K562 (cell line): Measurements from ENCODE around the gene EDARADD. TPM values are rescaled to one million over a fixed set of nuclear protein-coding genes. Genes with fewer than 3 reads are reported as not detected.

ENCODE experiments used
- E2F3 ChIP-seq: fragments of 250-450 bp; sonication (Bioruptor Pico); IDR thresholded peaks from 2 replicates; pipeline ENCODE4 v1.4.0; 2020; ENCODE audit warnings: mild to moderate bottlenecking
- FOXJ2 ChIP-seq: fragments of 200-800 bp; sonication (Bioruptor generic); IDR thresholded peaks from 2 replicates; pipeline ENCODE4 v1.6.1; 2016; ENCODE audit warnings: missing genetic modification characterization, missing compliant biosample characterization
- HDAC2 ChIP-seq: fragments of 450-650 bp; IDR thresholded peaks from 2 replicates; pipeline ENCODE4 v1.6.1; 2016; ENCODE audit warnings: mild to moderate bottlenecking
- HNRNPLL ChIP-seq: fragments of 200-400 bp; formaldehyde crosslinking; IDR thresholded peaks from 2 replicates; pipeline ENCODE4 v1.6.1; 2017; ENCODE audit warnings: low read length, low read depth, mild to moderate bottlenecking; ENCODE audit not compliant: poor library complexity, severe bottlenecking
- MEF2D ChIP-seq: conservative IDR thresholded peaks from 2 replicates; pipeline ENCODE4 v1.6.1; 2016; ENCODE audit warnings: low read depth, missing genetic modification characterization, missing compliant biosample characterization
- POLR2A ChIP-seq: fragments of 450-650 bp; conservative IDR thresholded peaks from 2 replicates; pipeline ENCODE4 v1.6.1; 2016
- SRF ChIP-seq, 2 experiments: fragments of 250-450, 450-650 bp in 1 of 2; sonication (Bioruptor Pico) in 1 of 2; sonication (generic) in 1 of 2; formaldehyde crosslinking; IDR thresholded peaks; 2 replicates each; pipeline versions ENCODE4 v1.5.0 to v1.5.1; 2020 to 2022; ENCODE audit warnings: mild to moderate bottlenecking in 1 of 2, missing genetic modification reagents in 1 of 2
- YY1 ChIP-seq, 3 experiments: IDR thresholded peaks; 2 replicates each; pipeline ENCODE4 v1.6.1; 2011; ENCODE audit warnings: low read length in 2 of 3, mild to moderate bottlenecking in 2 of 3, moderate library complexity in 2 of 3, borderline replicate concordance in 1 of 3, control low read depth in 1 of 3, low read depth in 1 of 3; ENCODE audit not compliant: insufficient read depth in 3 of 3, insufficient replicate concordance in 2 of 3, control insufficient read depth in 1 of 3, insufficient read length in 1 of 3; ENCODE audit errors: extremely low read depth in 1 of 3
- ZNF583 ChIP-seq: fragments of 250-450 bp; sonication (Bioruptor Pico); IDR thresholded peaks from 2 replicates; pipeline ENCODE4 v1.4.0; 2020
- polyA plus RNA-seq, 8 experiments: library from polyadenylated mRNA; depleted of rRNA in 4 of 8; stranded (reverse) in 5 of 8; unstranded in 3 of 8; fragments of >200 nt; fragmentation: Nextera tagmentation in 2 of 8; fragmentation: Illumina TruSeq in 1 of 8; extraction: Ambion mirVana in 2 of 8; extraction: Trizol in 1 of 8; gene quantifications; 2 replicates each; pipeline versions ENCODE4 v1.2.1 to v1.2.3, GENCODE V29; 2011 to 2014; ENCODE audit warnings: inconsistent platforms in 1 of 8, missing spikeins in 1 of 8
- total RNA-seq, 7 experiments: library from RNA; depleted of rRNA in 6 of 7; stranded (reverse); fragments of >200 nt in 6 of 7; fragmentation: Illumina TruSeq in 2 of 7; extraction: Trizol in 2 of 7; gene quantifications; 2 replicates each; pipeline versions ENCODE4 v1.2.1 to v1.2.3, GENCODE V29; 2011 to 2021; ENCODE audit warnings: low replicate concordance in 1 of 7
- TF ChIP-seq, protein P1 (sequence below), 2 experiments: fragments of 450-650 bp; formaldehyde crosslinking in 1 of 2; IDR thresholded peaks; 2 replicates each; pipeline versions ENCODE4 v1.4.0 to v1.6.1; 2014 to 2020; ENCODE audit warnings: mild to moderate bottlenecking in 2 of 2, borderline replicate concordance in 1 of 2, low read depth in 1 of 2
- TF ChIP-seq, protein P2 (sequence below): IDR thresholded peaks from 2 replicates; pipeline ENCODE4 v1.6.1; 2016; ENCODE audit warnings: missing genetic modification characterization, missing compliant biosample characterization
- TF ChIP-seq, protein P3 (sequence below): fragments of 250-450 bp; sonication (Bioruptor Pico); IDR thresholded peaks from 2 replicates; pipeline ENCODE4 v1.4.0; 2020; ENCODE audit warnings: mild to moderate bottlenecking
- TF ChIP-seq, protein P4 (sequence below): sonication (generic); formaldehyde crosslinking; IDR thresholded peaks from 2 replicates; pipeline ENCODE4 v1.8.0; 2022; ENCODE audit warnings: missing genetic modification reagents, mild to moderate bottlenecking, moderate library complexity, borderline replicate concordance

Gene EDARADD
- total and polyA plus RNA-seq, 9 of the 15 experiments (the other 6 are each of a cell fraction or from before 2014, with no cell fraction given): 0.46 to 32.4 (median 20.6) TPM

DNA sequence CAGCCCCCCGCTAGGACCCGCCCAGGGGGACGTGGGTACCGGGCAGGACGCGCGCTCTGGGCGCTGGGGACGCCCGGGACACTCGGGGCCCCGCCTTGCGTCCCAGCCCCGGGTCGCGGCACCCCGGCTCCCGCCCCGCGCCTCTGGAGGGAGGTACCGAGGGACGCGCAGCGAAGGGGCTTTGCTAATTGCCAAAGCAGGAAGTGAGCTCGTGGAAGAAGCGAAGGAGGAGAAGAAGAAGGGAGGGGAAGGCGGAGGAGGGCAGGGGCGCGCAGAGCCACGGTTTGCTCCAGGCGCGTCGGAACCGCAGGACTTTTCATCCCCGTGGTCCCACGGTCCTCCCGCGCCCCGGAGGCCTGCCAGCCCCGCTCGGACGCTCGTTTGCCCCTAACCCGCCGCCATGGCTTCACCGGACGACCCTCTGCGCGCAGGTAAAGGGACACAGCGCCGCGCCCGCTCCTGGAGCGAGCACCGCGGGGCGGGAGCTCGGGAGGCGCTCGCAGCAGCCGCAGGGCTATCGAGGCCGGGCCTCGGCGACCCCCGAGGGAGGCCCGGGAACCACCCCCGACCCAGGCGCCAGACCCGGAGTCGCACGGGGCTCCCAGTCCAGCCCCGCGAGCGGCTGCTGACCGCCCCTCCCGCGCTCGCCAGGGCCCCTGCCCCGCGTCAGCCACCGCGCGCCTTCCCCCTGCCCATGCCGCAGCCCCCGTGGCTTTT is 1.3 kb downstream of the EDARADD start (continued):
- peak in 1 of 3 experiments; percentile 36 for TF ChIP-seq YY1 (IDR thresholded peaks at IDR 0.05; ENCODE audit: borderline replicate concordance in 1 of 3, control insufficient read depth in 1 of 3, extremely low read depth in 1 of 3, insufficient read depth in 3 of 3, insufficient read length in 1 of 3, insufficient replicate concordance in 2 of 3, low read depth in 1 of 3, low read length in 2 of 3)
- TF ChIP-seq, protein P1, sequence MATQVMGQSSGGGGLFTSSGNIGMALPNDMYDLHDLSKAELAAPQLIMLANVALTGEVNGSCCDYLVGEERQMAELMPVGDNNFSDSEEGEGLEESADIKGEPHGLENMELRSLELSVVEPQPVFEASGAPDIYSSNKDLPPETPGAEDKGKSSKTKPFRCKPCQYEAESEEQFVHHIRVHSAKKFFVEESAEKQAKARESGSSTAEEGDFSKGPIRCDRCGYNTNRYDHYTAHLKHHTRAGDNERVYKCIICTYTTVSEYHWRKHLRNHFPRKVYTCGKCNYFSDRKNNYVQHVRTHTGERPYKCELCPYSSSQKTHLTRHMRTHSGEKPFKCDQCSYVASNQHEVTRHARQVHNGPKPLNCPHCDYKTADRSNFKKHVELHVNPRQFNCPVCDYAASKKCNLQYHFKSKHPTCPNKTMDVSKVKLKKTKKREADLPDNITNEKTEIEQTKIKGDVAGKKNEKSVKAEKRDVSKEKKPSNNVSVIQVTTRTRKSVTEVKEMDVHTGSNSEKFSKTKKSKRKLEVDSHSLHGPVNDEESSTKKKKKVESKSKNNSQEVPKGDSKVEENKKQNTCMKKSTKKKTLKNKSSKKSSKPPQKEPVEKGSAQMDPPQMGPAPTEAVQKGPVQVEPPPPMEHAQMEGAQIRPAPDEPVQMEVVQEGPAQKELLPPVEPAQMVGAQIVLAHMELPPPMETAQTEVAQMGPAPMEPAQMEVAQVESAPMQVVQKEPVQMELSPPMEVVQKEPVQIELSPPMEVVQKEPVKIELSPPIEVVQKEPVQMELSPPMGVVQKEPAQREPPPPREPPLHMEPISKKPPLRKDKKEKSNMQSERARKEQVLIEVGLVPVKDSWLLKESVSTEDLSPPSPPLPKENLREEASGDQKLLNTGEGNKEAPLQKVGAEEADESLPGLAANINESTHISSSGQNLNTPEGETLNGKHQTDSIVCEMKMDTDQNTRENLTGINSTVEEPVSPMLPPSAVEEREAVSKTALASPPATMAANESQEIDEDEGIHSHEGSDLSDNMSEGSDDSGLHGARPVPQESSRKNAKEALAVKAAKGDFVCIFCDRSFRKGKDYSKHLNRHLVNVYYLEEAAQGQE (IDR thresholded peaks at IDR 0.05; ENCODE audit: borderline replicate concordance): no peak
- TF ChIP-seq, protein P1 (CRISPR knock-in tag; IDR thresholded peaks at IDR 0.05; ENCODE audit: low read depth): 0 out of 2 replicates have a peak, but pooled peaks have one; percentile 10
- no peak for TF ChIP-seq E2F3
- TF ChIP-seq, protein P2, sequence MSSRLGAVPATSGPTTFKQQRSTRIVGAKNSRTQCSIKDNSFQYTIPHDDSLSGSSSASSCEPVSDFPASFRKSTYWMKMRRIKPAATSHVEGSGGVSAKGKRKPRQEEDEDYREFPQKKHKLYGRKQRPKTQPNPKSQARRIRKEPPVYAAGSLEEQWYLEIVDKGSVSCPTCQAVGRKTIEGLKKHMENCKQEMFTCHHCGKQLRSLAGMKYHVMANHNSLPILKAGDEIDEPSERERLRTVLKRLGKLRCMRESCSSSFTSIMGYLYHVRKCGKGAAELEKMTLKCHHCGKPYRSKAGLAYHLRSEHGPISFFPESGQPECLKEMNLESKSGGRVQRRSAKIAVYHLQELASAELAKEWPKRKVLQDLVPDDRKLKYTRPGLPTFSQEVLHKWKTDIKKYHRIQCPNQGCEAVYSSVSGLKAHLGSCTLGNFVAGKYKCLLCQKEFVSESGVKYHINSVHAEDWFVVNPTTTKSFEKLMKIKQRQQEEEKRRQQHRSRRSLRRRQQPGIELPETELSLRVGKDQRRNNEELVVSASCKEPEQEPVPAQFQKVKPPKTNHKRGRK: peak; percentile 66; the same call in 1 of the 2 replicates
- TF ChIP-seq, protein P3, sequence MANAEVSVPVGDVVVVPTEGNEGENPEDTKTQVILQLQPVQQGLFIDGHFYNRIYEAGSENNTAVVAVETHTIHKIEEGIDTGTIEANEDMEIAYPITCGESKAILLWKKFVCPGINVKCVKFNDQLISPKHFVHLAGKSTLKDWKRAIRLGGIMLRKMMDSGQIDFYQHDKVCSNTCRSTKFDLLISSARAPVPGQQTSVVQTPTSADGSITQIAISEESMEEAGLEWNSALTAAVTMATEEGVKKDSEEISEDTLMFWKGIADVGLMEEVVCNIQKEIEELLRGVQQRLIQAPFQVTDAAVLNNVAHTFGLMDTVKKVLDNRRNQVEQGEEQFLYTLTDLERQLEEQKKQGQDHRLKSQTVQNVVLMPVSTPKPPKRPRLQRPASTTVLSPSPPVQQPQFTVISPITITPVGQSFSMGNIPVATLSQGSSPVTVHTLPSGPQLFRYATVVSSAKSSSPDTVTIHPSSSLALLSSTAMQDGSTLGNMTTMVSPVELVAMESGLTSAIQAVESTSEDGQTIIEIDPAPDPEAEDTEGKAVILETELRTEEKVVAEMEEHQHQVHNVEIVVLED (CRISPR knock-in tag): peak; percentile 9; the same call in 1 of the 2 replicates
- TF ChIP-seq HDAC2: peak; percentile 30; the same call in 1 of the 2 replicates
- TF ChIP-seq, protein P4, sequence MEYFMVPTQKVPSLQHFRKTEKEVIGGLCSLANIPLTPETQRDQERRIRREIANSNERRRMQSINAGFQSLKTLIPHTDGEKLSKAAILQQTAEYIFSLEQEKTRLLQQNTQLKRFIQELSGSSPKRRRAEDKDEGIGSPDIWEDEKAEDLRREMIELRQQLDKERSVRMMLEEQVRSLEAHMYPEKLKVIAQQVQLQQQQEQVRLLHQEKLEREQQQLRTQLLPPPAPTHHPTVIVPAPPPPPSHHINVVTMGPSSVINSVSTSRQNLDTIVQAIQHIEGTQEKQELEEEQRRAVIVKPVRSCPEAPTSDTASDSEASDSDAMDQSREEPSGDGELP (CRISPR knock-in tag): peak; percentile 20; the same call in 1 of the 2 replicates
- peak; percentile 26; the same call in 1 of the 2 replicates for TF ChIP-seq ZNF583 (CRISPR knock-in tag)
- peak; percentile 87 for TF ChIP-seq POLR2A
- no peak for TF ChIP-seq MEF2D (tag)
- peak; percentile 41 for TF ChIP-seq HNRNPLL
- no peak for TF ChIP-seq FOXJ2
- peak in 1 of 2 experiments; percentile 83; a peak in 2 of 4 replicates for TF ChIP-seq SRF (CRISPR knock-in tag; IDR thresholded peaks at IDR 0.05)
